ENCODE data around the gene ZNF584.
"Not testable (repeated sequence)": the region's sequence is repeated elsewhere in the genome, so short reads cannot be mapped to it uniquely, and the experiment has no call there.

- not testable (repeated sequence) for TF ChIP-seq CTCF (IDR thresholded peaks at IDR 0.05; ENCODE audit: borderline replicate concordance, extremely low read depth, low read length, poor library complexity, severe bottlenecking); EZH2 (IDR thresholded peaks at IDR 0.05; ENCODE audit: borderline replicate concordance, low read depth, low read length, severe bottlenecking)
These were observed 4.5 kb upstream of the ZNF584 start for GRCh38 chr19:58403920-58404478.

Data from DND-41 (cell line).